Activated CD4-positive, alpha-beta T cell treated with anti-CD3 and anti-CD28 coated beads, Interleukin-2, amount 50 U/mL, for 48 hours (primary cell): ENCODE measurements around the gene DBN1.

Experiments
- DNase-seq, 2 experiments: peaks; one replicate each; pipeline ENCODE4 v3.0.0-alpha.2; 2020

Gene DBN1

DNA sequence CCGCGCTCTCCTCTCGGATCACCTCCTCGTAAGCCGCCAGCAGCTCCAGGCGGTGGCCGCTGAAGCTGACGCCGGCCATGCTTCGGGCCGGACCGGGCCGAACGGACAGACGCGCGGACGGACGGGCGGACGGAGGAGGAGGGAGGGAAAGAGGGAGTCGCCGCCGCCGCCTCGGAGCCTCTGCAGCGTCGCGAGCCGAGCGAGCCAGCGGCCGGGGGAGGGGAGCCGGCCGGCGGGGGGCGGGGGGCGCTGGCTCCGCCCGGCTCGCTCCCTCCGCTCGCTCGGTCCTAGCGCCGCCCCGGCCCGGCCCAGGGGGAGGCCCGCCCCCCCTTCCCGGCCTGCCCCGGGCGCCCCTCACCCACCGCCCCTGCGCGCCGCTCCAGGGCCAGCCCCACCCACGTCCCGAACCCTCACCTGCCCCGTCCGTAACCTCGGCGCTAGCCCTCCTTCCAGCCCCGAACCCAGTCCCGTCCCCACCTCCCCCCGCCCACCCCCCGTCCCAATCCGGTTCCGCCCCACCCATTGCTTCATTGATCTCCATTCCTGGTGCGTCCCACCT is at the start of gene DBN1:
DBN1 (minus strand) TSS at position 192 of the 559 bp plus-strand sequence; CDS start at position 79, 113 bp downstream.
- no peak for DNase-seq

DNA sequence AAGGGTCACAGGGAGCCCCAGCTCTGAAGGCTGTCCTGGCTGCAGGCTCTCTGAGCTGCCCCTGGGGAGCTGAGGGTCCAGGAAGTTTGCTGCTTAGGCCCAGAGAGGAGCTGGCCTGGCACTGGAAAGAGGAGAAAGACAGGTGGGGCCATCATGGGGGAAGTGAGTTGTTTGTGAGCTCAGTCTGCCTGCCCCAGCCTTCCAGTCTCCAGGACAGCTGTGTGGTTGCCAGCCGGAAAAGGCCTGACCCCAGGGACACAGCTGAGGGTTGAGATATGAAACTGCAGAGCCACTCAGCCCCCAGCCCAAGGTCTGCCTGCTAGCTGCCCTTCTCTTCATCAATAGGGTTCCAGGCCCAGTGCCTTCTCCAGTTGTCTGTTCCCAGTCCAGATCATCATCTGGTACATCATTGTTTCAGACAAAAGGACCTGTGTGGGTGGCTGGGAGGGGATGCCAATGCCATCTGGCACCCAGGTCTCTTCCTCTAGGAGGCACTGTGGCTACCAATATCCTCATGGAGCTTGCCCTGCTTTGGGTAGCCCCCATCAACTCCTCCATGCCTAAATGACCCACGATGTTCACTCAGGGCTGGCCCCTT is 47.6 kb upstream of the DBN1 start:
- no peak for DNase-seq

DNA sequence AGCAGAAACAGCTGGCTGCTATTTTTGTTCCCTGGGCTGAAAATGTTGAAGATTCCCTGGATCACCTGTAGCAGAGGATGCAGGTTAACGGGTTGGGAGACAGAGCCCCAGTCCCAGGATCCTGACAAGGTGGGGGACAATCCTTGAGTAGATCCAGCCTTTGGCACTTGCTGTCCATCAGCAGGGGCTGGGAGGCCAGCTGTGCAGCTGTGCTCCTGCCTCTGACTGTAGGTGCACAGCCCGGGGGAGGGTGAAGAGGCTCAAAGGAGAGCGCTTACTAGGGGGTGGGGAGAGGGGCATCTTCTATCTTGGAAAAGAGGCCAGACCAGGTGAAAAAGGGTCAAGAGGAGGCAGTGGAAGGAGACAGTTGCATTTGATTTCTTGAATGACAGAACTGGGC is 46.8 kb upstream of the DBN1 start:
- no peak for DNase-seq

DNA sequence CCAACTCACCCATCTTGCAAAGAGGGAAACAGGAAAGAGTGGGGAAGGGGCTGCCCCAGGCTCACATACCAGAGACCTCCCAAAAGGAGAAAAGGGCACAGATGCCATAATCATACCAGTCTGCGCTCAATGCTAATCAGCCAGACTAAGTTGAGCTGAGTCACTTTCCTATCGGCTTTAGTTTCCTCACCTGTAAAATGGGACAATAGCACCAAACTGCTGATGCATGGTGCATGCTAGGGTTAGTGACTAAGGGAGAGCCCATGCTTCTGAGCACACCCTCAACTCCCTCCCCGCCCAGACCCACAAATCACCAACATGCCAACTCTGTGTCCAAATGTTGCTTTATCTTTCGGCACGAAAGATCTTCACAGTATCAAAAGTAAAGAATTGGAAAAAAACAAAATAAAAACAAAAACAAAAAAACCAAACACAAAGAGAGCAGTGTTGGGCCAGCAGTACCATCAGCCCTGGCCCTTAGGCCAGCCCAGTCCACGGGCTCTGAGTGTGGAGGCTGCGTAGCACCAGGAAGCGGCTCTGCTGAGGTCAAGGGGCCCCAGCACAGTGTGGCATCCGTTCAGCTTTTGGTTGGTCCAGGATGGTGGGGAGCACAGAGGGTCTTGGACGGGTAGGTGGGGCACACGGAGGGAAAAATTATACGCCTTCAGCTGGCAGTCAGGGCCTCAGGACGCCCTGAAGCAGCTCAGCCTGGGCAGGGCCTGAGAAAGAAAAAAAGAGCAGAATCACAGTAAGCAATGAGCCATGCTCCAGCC is 46.2 kb upstream of the DBN1 start:
- no peak for DNase-seq

DNA sequence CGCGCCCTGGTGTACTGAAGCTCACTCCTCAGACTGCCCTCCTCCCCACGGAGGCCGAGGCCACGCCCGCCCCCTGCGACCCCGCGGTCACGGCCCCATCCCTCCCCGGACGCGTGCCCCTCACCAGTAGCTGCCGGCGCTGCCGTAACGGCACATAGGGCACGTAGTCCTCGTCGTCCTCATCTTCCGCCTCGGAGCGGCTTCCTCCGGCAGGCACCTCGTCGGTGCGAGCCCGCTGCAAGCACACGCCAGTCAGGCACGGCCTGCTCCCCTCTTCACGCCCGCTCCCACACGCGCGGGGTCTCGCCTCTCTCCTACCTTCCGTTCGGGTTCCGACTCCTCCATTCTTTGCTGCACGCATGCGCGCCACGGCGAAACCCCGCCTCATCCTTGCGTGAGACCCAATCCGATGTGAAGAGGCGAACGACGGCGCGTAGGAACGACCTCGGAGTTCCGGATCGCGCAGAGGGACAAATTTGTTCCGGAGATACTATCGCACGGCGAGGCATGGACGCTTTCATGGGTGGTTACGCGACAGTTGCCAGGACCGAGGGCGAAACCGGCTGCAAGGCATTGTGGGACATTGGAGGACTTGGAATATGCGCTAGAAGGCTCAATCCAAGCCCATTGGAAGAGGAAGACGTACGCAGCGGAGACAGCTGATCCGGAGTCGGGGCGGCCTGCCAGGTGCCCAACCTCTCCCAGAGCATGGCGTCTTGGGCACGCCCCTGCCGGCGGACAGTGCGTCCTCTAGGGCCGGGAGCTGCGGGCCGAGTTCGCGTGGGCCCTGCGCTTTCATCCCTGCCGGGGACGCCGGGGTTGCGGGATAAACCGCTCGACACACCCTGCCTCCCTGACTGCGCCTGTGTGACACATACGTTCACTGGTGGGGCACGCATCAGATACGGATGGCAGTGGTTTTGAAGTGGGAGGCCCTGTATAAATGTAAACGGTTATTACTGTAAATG is 43.5 kb upstream of the DBN1 start, which contains the start of gene DDX41:
DDX41 (minus strand) TSS at position 361 of the 968 bp plus-strand sequence; CDS start at position 345, 16 bp downstream.
- peak; percentile 95 to 97 for DNase-seq

DNA sequence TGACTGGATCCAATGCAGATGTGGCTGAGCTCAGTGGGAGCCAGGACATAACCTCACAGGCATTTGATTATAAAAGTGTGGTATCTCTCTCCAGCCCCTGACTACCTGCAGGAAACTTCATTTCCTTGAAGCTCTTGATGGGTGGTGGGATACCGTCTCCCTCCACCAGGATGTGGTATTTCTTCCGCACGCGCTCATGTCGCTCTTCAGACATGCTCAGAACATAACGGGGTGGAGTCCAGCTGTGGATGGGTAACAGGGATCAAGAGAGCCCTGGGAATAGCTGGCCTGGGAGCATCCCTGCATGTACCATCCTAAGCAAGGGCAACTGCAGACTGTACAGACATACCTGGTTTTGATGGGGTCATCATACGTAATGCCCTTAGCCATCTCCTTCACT is 42.1 kb upstream of the DBN1 start:
- no peak for DNase-seq

DNA sequence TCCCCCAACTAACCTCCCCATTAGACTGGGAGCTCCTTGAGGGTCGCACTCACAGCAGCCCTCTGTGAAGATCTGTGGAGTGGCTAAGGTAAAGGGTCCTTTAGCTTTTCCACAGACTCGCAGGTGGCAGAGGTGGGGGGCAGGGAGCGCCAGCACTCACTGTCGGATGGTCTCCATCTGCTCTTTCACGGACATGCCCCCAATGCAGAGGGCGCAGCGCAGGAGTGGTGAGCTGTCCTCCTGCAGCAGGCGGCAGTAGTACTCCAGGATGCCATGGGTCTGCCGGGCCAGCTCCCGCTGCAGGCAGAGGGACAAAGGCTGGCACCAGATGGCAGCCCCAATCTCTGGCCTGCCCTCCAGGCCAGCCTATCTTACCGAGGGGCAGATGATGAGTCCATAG is 41.1 kb upstream of the DBN1 start:
- DNase-seq, result no peak

DNA sequence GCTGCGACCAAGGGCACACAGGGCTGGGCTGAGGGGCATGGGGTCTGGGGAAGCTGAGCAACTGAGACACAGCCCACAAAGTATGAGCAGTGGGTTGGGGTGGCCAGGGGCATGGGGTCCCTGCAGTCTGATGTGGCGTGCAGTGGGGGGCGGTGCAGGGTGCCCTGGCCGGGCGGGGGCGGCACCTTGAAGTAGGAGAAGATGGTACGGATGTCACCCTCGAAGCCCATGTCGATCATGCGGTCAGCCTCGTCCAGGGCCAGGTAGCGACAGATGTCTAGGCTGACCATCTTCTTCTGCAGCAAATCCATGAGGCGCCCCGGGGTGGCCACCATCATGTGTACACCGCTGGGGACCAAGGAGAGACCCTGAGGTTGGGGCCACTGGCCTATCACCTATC is 40.1 kb upstream of the DBN1 start:
- no peak for DNase-seq

DNA sequence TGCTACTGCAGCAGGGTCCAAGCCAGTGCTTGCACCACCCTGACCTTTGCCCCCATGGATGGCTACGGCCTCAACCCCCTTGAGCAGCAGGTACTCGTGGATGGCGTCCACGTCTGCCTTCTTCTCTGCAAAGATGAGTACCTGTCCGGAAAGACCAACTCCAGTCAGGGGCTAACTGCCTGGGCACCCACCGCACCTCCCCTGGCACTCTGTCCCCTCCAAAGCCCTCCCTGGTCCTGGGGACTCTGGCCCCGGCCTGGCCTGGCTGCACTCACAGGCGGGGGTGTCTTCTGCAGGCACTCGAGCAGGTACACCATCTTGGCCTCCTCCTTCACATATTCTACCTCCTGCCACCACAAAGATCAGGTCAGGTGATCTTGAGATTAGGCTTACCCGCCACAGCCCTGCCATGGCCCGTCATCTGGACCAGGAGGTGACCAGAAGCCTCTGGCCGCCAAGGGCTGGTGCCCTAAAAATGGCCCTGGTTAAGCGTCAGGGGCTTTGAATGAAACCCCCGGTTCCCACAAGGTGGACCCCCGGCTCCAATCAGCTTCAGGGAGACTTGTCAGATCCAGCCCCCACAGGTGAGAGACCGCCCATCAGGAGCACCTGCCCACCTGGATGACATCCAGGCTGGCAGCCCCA is 39.4 kb upstream of the DBN1 start:
- DNase-seq, result no peak

DNA sequence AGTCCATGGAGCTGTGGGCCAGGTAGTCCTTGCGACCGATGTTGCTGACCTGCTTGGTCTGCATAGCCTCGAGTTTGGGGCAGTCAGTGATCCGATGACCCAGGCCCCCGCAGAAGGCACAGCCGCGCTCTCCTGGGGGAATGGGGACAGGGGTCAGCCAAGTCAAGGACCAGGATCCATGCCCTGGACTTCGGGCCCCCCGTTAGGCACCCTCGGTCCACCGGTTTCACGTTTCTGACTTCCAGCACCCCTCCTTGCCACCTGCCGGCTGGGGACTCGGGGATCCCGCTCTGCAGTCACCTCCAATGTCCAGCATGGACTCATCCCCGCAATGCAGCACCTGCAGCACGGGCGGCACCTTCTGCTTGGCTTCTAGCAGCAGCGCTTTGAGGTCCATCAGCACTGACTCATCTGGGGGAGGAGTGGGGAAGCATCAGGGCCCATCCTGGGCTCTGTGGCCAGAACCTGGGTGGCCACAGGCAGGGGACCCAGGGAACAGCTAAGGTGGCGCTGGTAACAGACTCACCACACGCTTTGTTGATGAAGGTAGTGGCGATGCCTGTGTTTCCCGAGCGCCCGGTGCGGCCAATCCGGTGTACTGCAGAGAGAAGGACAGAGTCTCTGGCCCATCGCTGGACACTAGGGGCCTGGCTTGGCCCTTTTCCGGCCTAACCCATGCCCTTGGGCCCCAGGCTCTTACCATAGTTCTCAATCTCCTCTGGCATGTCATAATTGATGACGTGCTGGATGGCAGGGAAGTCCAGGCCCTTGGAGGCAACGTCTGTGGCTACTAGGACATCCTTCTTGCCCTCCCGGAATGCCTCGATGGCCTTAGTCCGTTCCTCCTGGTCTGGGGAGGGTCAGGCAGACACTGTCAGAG is 38.6 kb upstream of the DBN1 start:
- DNase-seq, result no peak

DNA sequence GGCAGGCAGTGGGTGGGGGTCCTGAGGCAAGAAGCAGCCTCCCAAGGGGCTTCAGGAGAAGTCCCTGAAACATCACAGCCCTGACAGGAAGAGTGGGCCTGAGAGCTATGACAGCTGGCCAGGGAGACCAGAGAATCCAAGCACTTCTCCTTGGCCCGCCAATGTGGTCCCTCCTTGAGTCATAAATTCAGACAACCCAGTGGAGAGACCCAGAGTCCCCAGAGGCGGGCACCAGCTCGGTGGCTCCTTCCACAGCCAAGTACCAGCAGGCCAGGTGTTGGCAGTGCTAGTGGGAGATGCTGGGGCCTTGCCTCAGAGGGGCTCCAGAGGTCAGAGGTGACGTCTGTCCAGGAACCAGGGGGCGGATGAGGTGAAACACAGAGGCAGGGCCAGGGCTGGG is 37.7 kb upstream of the DBN1 start:
- DNase-seq, result no peak

DNA sequence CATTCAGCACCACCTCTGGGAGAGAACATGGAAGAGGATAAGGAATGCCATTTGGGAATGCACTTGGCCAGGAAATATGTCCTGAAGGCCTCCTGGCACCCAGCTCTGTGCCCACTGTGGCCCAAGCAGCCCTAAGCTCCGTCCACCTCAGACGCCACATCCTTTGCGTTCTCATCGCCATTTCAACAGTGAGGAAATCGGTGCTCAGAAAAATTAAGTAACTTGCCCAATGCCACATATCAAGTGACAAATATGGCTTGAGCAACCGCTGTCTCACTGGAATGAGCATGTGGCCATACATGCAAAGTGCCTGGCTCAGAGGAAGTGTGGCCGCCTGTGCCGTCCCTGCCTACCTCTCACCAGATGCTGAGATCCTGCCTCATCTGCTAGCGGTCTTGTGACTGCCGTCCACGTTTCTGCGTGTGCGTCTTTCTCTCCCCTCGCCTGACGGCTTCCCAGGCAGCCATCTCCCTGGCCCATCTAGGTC is 37.2 kb upstream of the DBN1 start:
- no peak for DNase-seq

DNA sequence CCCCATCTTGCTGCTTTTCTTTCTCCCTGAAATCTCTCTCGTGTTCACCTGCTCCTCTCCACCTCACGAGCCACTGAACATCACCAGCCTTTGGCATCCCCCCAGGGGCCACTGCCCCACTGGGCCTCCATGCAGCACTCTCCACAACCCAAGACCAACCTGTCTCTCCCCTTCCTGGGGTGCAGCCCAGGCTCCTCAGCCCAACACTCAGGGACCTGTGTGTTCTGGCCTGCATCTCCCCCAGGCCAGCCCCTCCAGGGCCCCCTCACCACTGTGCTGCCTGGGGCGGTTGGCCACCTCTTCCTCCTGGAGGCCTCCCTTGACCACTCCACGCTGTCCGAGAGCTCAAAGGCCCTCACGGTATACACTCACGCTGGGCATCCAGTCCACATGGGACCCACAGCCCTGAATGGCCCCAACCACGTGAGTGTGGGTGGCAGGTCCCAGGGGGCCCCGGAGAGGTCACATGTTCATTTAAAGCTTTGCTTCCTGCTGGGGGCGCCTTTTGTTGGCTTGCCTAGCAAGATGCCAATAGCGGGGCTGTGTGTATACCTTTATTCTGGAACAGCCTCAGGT is 36.6 kb upstream of the DBN1 start:
- DNase-seq, result no peak

DNA sequence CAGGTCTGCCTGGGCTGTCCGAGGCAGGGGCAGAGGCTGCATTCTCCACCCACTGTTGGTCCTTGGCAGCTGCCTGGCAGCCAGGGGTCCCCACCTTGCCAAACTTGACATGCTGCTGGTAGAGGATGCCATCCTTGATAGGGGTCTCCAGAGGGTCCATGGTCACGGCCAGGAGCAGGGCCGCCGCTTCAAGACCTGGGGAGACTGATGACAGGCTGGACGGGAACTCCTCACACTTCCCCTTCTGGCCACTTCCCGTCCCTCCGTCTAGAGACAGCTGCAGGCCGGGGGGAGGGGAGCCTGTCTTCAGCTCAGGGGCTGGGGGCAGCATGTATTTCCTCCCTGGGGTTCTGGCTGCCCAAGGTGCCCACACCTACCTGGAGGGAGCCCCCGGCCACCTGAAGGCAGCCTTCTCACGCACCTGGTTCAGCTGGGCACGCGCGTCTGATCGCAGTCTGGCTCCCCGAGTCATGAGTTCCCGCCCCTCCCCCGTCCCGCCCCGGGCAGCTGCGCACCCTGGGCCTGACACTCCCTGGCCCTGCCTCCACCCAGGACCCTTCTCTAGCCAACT is 36.0 kb upstream of the DBN1 start, which contains the start of gene DOK3:
DOK3 (minus strand) TSS at position 446 of the 571 bp plus-strand sequence; CDS start at position 160, 286 bp downstream.
- DNase-seq, result no peak

DNA sequence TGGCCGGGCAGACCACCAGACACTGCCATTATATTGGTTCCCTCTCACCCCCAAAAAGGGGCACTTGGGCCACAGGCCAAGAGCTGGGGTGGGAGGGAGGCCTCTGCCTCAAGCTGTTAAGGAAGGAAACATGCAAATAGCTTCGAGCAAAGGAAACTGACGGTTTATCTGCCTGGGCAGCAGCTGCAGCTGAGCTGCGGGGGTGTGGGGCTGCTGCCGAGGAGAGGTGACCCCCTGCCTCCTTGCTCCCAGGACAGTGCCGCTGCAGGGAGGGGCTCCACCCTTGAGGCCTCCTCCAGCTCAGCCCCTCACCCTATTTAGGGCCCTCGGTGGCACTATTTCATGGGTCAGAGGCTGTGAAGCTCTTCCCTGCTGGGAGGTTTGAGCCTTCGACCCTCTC is 35.4 kb upstream of the DBN1 start:
- no peak for DNase-seq

DNA sequence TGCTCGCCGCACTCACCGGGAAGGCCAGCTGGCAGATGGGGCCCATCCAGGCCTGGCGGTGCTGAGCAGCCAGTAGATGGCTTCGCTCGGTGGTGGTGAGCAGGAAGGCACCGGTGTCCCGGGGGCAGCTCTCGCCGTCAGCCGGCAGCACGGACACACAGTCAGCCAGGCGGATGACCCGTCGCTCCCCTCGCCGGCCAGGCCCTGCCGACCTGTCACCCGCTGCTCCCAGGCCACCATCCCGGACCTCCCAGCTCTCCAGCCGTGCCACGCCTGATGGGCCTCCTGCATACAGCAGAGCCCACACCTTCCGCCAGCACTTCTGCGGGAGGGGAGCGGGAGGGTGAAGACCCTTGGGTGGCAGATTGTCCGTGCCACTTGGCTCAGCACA is 34.8 kb upstream of the DBN1 start:
- DNase-seq, result no peak

DNA sequence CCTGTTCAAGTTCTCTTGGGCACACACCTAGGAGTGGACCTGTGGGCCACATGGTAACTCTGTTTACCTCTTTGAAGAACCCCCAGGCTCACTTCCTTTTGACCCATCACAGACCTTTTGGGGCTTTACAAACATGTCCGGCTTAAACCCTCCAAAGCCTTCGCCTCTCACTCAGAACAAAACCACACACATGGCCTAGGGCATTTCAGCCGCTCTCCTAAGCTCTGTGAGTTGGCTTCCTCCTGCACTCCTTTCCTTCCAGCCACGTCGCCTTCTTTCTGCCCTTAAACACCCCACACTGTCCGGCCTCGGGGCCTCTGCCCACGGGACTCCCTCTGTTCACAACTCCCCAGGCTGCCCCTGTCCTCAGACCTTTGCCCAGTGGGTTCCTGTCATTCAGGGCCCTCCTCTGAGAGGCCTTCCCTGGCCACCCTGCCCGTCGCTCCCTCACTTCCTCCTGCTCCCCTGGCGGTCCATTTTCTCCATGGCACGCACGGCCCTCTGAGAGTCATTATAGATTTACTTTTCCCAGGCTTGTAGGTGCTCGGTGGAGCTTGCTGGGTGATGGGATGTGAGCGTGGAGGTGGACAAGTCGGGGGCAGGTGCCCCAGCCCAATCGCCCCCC is 34.3 kb upstream of the DBN1 start:
- DNase-seq, result no peak

DNA sequence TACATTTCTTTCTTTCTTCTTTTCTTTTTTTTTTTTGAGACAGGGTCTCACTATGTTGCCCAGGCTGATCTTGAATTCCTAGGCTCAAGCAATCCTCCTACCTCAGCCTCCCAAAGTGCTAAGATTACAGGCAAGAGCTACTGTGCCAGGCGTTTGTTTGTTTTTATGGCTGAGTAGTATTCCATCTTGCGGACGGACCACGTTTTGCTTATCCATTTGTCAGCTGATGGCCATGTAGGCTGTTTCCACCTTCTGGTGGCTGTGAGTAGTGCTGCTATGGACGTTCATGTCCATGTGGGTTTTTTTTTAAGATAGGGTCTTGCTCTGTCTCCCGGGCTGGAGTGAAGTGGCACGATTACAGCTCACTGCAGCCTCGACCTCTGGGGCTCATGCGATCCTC is 33.7 kb upstream of the DBN1 start:
- DNase-seq, result no peak

DNA sequence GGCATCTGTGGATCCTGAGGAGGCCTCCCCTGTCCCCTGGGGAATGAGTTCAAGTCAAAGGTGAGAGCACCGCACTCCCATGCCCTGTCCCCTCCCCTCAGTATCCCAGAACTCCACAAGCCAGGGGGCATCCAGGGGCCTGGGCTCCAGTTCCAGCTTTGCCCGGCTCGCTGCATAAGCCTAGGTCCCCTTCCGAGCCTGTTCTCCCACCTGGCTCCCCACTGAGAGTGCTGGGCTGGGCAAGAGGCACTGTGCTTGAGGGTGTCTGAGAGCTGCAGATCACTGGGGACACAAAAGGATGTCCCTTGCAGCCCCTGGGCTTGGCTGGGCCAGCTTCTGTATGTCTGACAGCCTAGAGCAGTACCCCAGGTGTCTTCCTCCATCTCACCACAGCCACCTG is 31.6 kb upstream of the DBN1 start:
- no peak for DNase-seq
